CD4-positive, alpha-beta memory T cell (primary cell): ENCODE measurements around the gene EPB41. TPM values are rescaled to one million over a fixed set of nuclear protein-coding genes. Genes with fewer than 3 reads are reported as not detected.
"Not testable (repeated sequence)": the region's sequence is repeated elsewhere in the genome, so short reads cannot be mapped to it uniquely, and the experiment has no call there.

Source experiments
- CTCF ChIA-PET: fragments of 350-600 bp; sonication (Branson Sonifier 250); formaldehyde crosslinking; loops from one replicate; lab custom pipeline; 2021; ENCODE audit warnings: inconsistent platforms; ENCODE audit not compliant: partially characterized antibody; lab: Charles Lee
- POLR2A ChIA-PET: fragments of 350-600 bp; sonication (Branson Sonifier 250); formaldehyde crosslinking; loops from one replicate; lab custom pipeline; 2021; ENCODE audit not compliant: partially characterized antibody; lab: Charles Lee
- DNase-seq, 5 donors: peaks; one replicate each; pipeline versions ENCODE4 v3.0.0 to v3.0.0-alpha.2; 2020 to 2022; ENCODE audit warnings: mixed read lengths in 1 of 5
- H3K27ac ChIP-seq: one replicate; pipeline ENCODE4 v1.7.0; 2013; ENCODE audit warnings: low read depth, low read length
- H3K27me3 ChIP-seq: 2 replicates; pipeline ENCODE4 v1.7.0; 2013; ENCODE audit warnings: mild to moderate bottlenecking, low read length, moderate library complexity; ENCODE audit not compliant: insufficient read depth
- H3K36me3 ChIP-seq: 2 replicates; pipeline ENCODE4 v1.7.0; 2013; ENCODE audit warnings: mild to moderate bottlenecking, low read length, moderate library complexity; ENCODE audit not compliant: insufficient read depth
- H3K4me1 ChIP-seq: 2 replicates; pipeline ENCODE4 v1.7.0; 2013; ENCODE audit warnings: mild to moderate bottlenecking, low read length, moderate library complexity; ENCODE audit not compliant: insufficient read depth
- H3K4me3 ChIP-seq, 2 donors: one replicate each; pipeline ENCODE4 v1.7.0; 2013; ENCODE audit warnings: low read length in 2 of 2, mild to moderate bottlenecking in 1 of 2
- H3K9me3 ChIP-seq, 2 donors: one replicate each; pipeline ENCODE4 v1.7.0; 2013; ENCODE audit warnings: low read length in 2 of 2, control low read depth in 1 of 2; ENCODE audit not compliant: control insufficient read depth in 1 of 2
- H3K27ac Mint-ChIP-seq, 7 donors: one replicate each; pipeline ENCODE4 v1.8.0; 2020 to 2021; ENCODE audit warnings: mixed read lengths in 7 of 7, mild to moderate bottlenecking in 6 of 7, inconsistent platforms in 3 of 7, moderate library complexity in 3 of 7
- H3K27me3 Mint-ChIP-seq, 2 donors: one replicate each; pipeline ENCODE4 v1.8.0; 2020 to 2021; ENCODE audit warnings: mixed read lengths in 2 of 2
- H3K36me3 Mint-ChIP-seq, 2 donors: one replicate each; pipeline ENCODE4 v1.8.0; 2020 to 2021; ENCODE audit warnings: mixed read lengths in 2 of 2, inconsistent platforms in 1 of 2, mild to moderate bottlenecking in 1 of 2
- H3K4me1 Mint-ChIP-seq, 4 donors: one replicate each; pipeline ENCODE4 v1.8.0; 2020 to 2021; ENCODE audit warnings: mixed read lengths in 4 of 4, mild to moderate bottlenecking in 1 of 4
- H3K4me3 Mint-ChIP-seq, 8 donors: one replicate each; pipeline ENCODE4 v1.8.0; 2020 to 2021; ENCODE audit warnings: mixed read lengths in 8 of 8, mild to moderate bottlenecking in 7 of 8, moderate library complexity in 6 of 8, inconsistent platforms in 3 of 8
- H3K9me3 Mint-ChIP-seq, 8 donors: one replicate each; pipeline ENCODE4 v1.8.0; 2020 to 2021; ENCODE audit warnings: mixed read lengths in 8 of 8, mild to moderate bottlenecking in 5 of 8, inconsistent platforms in 3 of 8, moderate library complexity in 1 of 8
- intact Hi-C: fragments of 100-400 bp; cut with micrococcal nuclease; formaldehyde crosslinking; loops from one replicate; pipeline ENCODE4 v1.15.1; 2023
- polyA plus RNA-seq, 2 donors: library from polyadenylated mRNA; unstranded; fragments of 300-500 nt; fragmentation: Illumina TruSeq; gene quantifications; one replicate each; pipeline ENCODE4 v1.2.3, GENCODE V29; 2021
- total RNA-seq, 2 experiments: library from RNA; stranded (reverse); gene quantifications; one replicate each; pipeline ENCODE4 v1.2.3, GENCODE V29; 2021

Gene EPB41
- total and polyA plus RNA-seq, 4 experiments from 2014 or later = 56.1 to 321 (median 213) TPM

- ChIA-PET CTCF (no interaction called here), POLR2A (no interaction called here)
Measured at GRCh38 chr1:29145739-29146437, 231.5 kb downstream of the EPB41 start.

GRCh38 chr1:29148656-29149491 lies 234.5 kb downstream of the EPB41 start:
- Histone ChIP-seq H3K27ac (no peak overlapping the region), H3K36me3 (peaks cover 60% of the 10 kb centered on the region), H3K4me1 (no peaks in the 10 kb centered on the region), H3K4me3 (no peak overlapping the region), H3K27me3 (no peaks in the 10 kb centered on the region), H3K9me3 (no peaks in the 10 kb centered on the region)
- intact Hi-C loops = no loop called here
- no peak for DNase-seq
- Mint-ChIP-seq H3K27ac (peak overlapping the region in 1 of 7 donors; percentile 22), H3K4me3 (no peak overlapping the region), H3K9me3 (peaks cover 0 to 3% (median 0%) of the 10 kb centered on the region in 8 donors), H3K27me3 (no peaks in the 10 kb centered on the region), H3K36me3 (peaks cover 71 to 80% of the 10 kb centered on the region in 2 donors), H3K4me1 (peaks cover 0 to 5% (median 1%) of the 10 kb centered on the region in 4 donors)
- ChIA-PET POLR2A (no interaction called here), CTCF (no interaction called here)

More at GRCh38 chr1:29145739-29146437, 231.5 kb downstream of the EPB41 start:
- Mint-ChIP-seq H3K27ac (peak overlapping the region in 2 of 7 donors; percentile 43 to 65), H3K36me3 (peaks cover 52 to 55% of the 10 kb centered on the region in 2 donors), H3K9me3 (peaks cover 0 to 3% (median 0%) of the 10 kb centered on the region in 8 donors), H3K4me3 (peak overlapping the region in 1 of 8 donors; percentile 11), H3K27me3 (no peaks in the 10 kb centered on the region), H3K4me1 (peaks cover 0 to 5% (median 4%) of the 10 kb centered on the region in 4 donors)
- no peaks in the 10 kb centered on the region for H3K9me3 ChIP-seq
- intact Hi-C loops = no loop called here
- H3K27me3 ChIP-seq = no peaks in the 10 kb centered on the region
- H3K4me1 ChIP-seq = no peaks in the 10 kb centered on the region
- H3K4me3 ChIP-seq = no peak overlapping the region
- no peak for DNase-seq
- H3K27ac ChIP-seq = no peak overlapping the region
- H3K36me3 ChIP-seq = peaks cover 30% of the 10 kb centered on the region

- POLR2A ChIA-PET = interaction anchor here (1.9 kb wide), 1 partner anchor 36 kb away, joined by 4 read pairs; no protein-coding TSS in a partner anchor
- H3K27ac Mint-ChIP-seq, H3K27ac ChIP-seq, H3K4me3 ChIP-seq, H3K27me3 Mint-ChIP-seq, CTCF ChIA-PET, H3K4me1 Mint-ChIP-seq, intact Hi-C loops, H3K9me3 ChIP-seq, H3K4me1 ChIP-seq, H3K9me3 Mint-ChIP-seq, H3K4me3 Mint-ChIP-seq, DNase-seq, H3K27me3 ChIP-seq: not testable (repeated sequence)
- peaks cover 74% of the 10 kb centered on the region for H3K36me3 ChIP-seq
- H3K36me3 Mint-ChIP-seq = peaks cover 74 to 88% of the 10 kb centered on the region in 2 donors
Measured at GRCh38 chr1:29150346-29150745, 236.0 kb downstream of the EPB41 start.

DNA sequence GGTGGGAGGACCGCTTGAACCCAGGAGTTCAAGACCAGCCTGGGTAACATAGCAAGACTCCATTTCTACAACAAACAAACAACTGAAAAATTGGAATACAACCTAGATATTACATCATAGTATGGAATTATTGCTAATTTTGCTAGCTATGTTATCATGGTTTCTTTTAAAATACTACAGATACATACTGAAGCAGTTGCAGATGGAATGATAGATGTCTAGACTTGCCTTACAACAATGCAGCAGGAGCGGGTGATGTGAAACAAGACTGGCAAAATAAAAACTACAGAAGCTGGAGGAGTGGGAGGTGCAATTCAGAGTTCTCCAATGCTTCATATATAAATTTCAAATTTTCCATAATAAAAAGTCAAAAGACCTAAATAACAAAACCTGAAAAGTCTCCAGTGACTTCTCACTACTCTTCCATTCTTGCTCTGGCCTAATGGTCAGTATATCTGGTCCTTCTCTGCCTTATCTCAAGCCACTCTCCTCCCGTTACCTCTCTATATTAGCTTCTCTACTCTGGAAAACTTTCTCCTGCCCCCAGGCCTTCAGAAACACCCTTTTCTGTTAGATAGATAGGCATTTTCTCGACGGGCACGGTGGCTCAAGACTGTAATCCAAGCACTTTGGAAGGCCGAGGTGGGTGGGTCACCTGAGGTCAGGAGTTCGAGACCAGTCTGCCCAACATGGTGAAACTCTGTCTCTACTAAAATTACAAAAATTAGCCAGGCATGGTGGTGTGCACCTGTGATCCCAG lies 237.9 kb downstream of the EPB41 start:
- Mint-ChIP-seq H3K4me1 (peaks cover 0 to 5% (median under 1%) of the 10 kb centered on the region in 4 donors), H3K36me3 (peaks cover 65 to 87% of the 10 kb centered on the region in 2 donors), H3K27ac (peak overlapping the region in 1 of 7 donors; percentile 67), H3K27me3 (no peaks in the 10 kb centered on the region), H3K4me3 (no peak overlapping the region), H3K9me3 (no peaks in the 10 kb centered on the region)
- intact Hi-C loops = no loop called here
- DNase-seq = no peak
- H3K36me3 ChIP-seq = peaks cover 85% of the 10 kb centered on the region
- no peak overlapping the region for H3K4me3 ChIP-seq
- POLR2A ChIA-PET = interaction anchor here (1.9 kb wide), 1 partner anchor 34 kb away, joined by 4 read pairs; no protein-coding TSS in a partner anchor
- H3K9me3 ChIP-seq = no peaks in the 10 kb centered on the region
- no peaks in the 10 kb centered on the region for H3K27me3 ChIP-seq
- H3K27ac ChIP-seq = no peak overlapping the region
- CTCF ChIA-PET = no interaction called here
- H3K4me1 ChIP-seq = no peaks in the 10 kb centered on the region

GRCh38 chr1:29156543-29157268 lies 242.3 kb downstream of the EPB41 start:
- Histone ChIP-seq H3K27ac (no peak overlapping the region), H3K4me1 (peaks cover under 1% of the 10 kb centered on the region)
- intact Hi-C loops = no loop called here

DNA sequence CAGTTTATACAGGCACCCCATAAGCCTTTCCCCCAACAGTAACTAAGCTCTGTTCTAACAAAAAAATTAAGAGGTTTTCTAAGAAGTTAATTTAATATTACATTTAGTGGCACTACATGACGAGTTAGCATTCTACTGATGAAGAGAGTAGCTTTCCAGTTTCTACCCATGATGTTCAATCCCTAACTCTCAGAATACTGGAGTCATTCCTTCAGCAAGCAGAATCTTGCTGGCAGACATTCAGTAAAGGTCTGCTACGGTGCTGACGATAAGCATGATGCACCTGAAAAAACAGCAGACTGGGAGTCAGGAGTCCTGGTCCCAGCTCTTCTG lies 242.9 kb downstream of the EPB41 start:
- peaks cover 6% of the 10 kb centered on the region for H3K4me1 ChIP-seq
- no peak overlapping the region for H3K27ac ChIP-seq
- intact Hi-C loops = no loop called here
- H3K4me3 ChIP-seq = no peak overlapping the region
- no peaks in the 10 kb centered on the region for H3K27me3 ChIP-seq
- DNase-seq = no peak
- peaks cover under 1 to 5% (median 2%) of the 10 kb centered on the region in 4 donors for H3K4me1 Mint-ChIP-seq
- H3K4me3 Mint-ChIP-seq = no peak overlapping the region
- H3K36me3 Mint-ChIP-seq = peaks cover 33 to 73% of the 10 kb centered on the region in 2 donors
- ChIA-PET POLR2A (no interaction called here), CTCF (interaction anchor here (1.9 to 2.8 kb wide), 2 partner anchors 24 to 45 kb away, joined by 5 to 11 read pairs; partner anchors contain the start of gene SRSF4)
- H3K27ac Mint-ChIP-seq = no peak overlapping the region
- no peaks in the 10 kb centered on the region for H3K9me3 ChIP-seq
- no peaks in the 10 kb centered on the region for H3K27me3 Mint-ChIP-seq
- H3K9me3 Mint-ChIP-seq = no peaks in the 10 kb centered on the region
- H3K36me3 ChIP-seq = peaks cover 62% of the 10 kb centered on the region

More at GRCh38 chr1:29156543-29157268, 242.3 kb downstream of the EPB41 start:
- Mint-ChIP-seq H3K27me3 (no peaks in the 10 kb centered on the region), H3K9me3 (no peaks in the 10 kb centered on the region), H3K27ac (peak overlapping the region in 2 of 7 donors; percentile 2 to 53), H3K4me1 (peaks cover 0 to 5% (median 2%) of the 10 kb centered on the region in 4 donors), H3K36me3 (peaks cover 39 to 79% of the 10 kb centered on the region in 2 donors), H3K4me3 (no peak overlapping the region)
- Histone ChIP-seq H3K9me3 (no peaks in the 10 kb centered on the region), H3K4me3 (no peak overlapping the region), H3K36me3 (peaks cover 67% of the 10 kb centered on the region), H3K27me3 (no peaks in the 10 kb centered on the region)
- CTCF ChIA-PET = interaction anchor here (1.9 to 2.8 kb wide), 2 partner anchors 25 to 46 kb away, joined by 5 to 11 read pairs; partner anchors contain the start of gene SRSF4
- POLR2A ChIA-PET = interaction anchor here (0.6 kb wide), 1 partner anchor 45 kb away, joined by 3 read pairs; no protein-coding TSS in a partner anchor
- DNase-seq = no peak
